Epithelial cell of prostate (primary cell): ENCODE data around the gene CLMP.
"Not testable (repeated sequence)": the region's sequence is repeated elsewhere in the genome, so short reads cannot be mapped to it uniquely, and the experiment has no call there.

Experiments used
- DNase-seq: peaks from one replicate; pipeline ENCODE4 v3.0.0-alpha.2; 2011; ENCODE audit warnings: low read depth, low spot score
- H3K27ac ChIP-seq: fragments of 450-650 bp; 2 replicates; pipeline ENCODE4 v1.5.1; 2017; ENCODE audit warnings: mild to moderate bottlenecking

CLMP gene

GRCh38 chr11:123148965-123149364, 46.1 kb downstream of the CLMP start:
- DNase-seq = no peak
- no peak overlapping the region for H3K27ac ChIP-seq

GRCh38 chr11:123145661-123146060, 49.4 kb downstream of the CLMP start:
- H3K27ac ChIP-seq = peak overlapping the region; percentile 38
- no peak for DNase-seq

- peak; percentile 37 for DNase-seq
- H3K27ac ChIP-seq = peak overlapping the region; percentile 38
Measured at GRCh38 chr11:123145220-123145619, 49.8 kb downstream of the CLMP start.

GRCh38 chr11:123144707-123145106, 50.3 kb downstream of the CLMP start:
- no peak for DNase-seq
- no peak overlapping the region for H3K27ac ChIP-seq

- DNase-seq = no peak
- H3K27ac ChIP-seq = no peak overlapping the region
Measured at GRCh38 chr11:123143921-123144320, 51.1 kb downstream of the CLMP start.

- DNase-seq = no peak
- H3K27ac ChIP-seq = no peak overlapping the region
Measured at GRCh38 chr11:123143476-123143875, 51.6 kb downstream of the CLMP start.

- H3K27ac ChIP-seq = no peak overlapping the region
- DNase-seq = no peak
Measured at GRCh38 chr11:123139206-123139605, 55.8 kb downstream of the CLMP start.

GRCh38 chr11:123137431-123138224, 57.4 kb downstream of the CLMP start:
- no peak overlapping the region for H3K27ac ChIP-seq

GRCh38 chr11:123135863-123136446, 59.1 kb downstream of the CLMP start:
- no peak overlapping the region for H3K27ac ChIP-seq
- DNase-seq = no peak

More at GRCh38 chr11:123137431-123138224, 57.4 kb downstream of the CLMP start:
- no peak for DNase-seq

- no peak for DNase-seq
- no peak overlapping the region for H3K27ac ChIP-seq
Measured at GRCh38 chr11:123132881-123133280, 62.2 kb downstream of the CLMP start.

GRCh38 chr11:123132034-123132766, 62.8 kb downstream of the CLMP start:
- not testable (repeated sequence) for DNase-seq, H3K27ac ChIP-seq

- no peak for DNase-seq
- no peak overlapping the region for H3K27ac ChIP-seq
Measured at GRCh38 chr11:123129920-123130319, 65.1 kb downstream of the CLMP start.

GRCh38 chr11:123125169-123125568, 69.9 kb downstream of the CLMP start:
- no peak for DNase-seq
- no peak overlapping the region for H3K27ac ChIP-seq

- no peak overlapping the region for H3K27ac ChIP-seq
- DNase-seq = no peak
Measured at GRCh38 chr11:123122852-123123251, 72.2 kb downstream of the CLMP start.

- H3K27ac ChIP-seq = no peak overlapping the region
Measured at GRCh38 chr11:123122341-123122740, 72.7 kb downstream of the CLMP start.

GRCh38 chr11:123116486-123116885, 78.6 kb downstream of the CLMP start:
- peak overlapping the region; percentile 99 for H3K27ac ChIP-seq
- DNase-seq = no peak

More at GRCh38 chr11:123122341-123122740, 72.7 kb downstream of the CLMP start:
- DNase-seq = no peak

GRCh38 chr11:123111465-123111864, 83.6 kb downstream of the CLMP start:
- H3K27ac ChIP-seq = peak overlapping the region; percentile 76
- DNase-seq = peak; percentile 18

- no peak overlapping the region for H3K27ac ChIP-seq
- no peak for DNase-seq
Measured at GRCh38 chr11:123110397-123110796, 84.7 kb downstream of the CLMP start.

GRCh38 chr11:123107945-123108495, 87.0 kb downstream of the CLMP start:
- DNase-seq = no peak
- H3K27ac ChIP-seq = no peak overlapping the region

GRCh38 chr11:123104697-123105096, 90.4 kb downstream of the CLMP start:
- no peak for DNase-seq
- H3K27ac ChIP-seq = no peak overlapping the region
